Fibroblast of the conjunctiva (primary cell): Measurements from ENCODE around the gene GFOD1.

Source experiments
- DNase-seq: peaks from one replicate; pipeline ENCODE4 v3.0.0-alpha.2; 2010; ENCODE audit warnings: low read depth

GFOD1 gene

GRCh38 chr6:13425270-13425873 is 62.0 kb downstream of the GFOD1 start:
- DNase-seq: no peak

GRCh38 chr6:13423252-13423651 is 64.1 kb downstream of the GFOD1 start:
- DNase-seq: no peak

- DNase-seq: no peak
Observed at GRCh38 chr6:13422681-13423221, 64.6 kb downstream of the GFOD1 start.

- DNase-seq: no peak
Observed at GRCh38 chr6:13421425-13422059, 65.9 kb downstream of the GFOD1 start.

- no peak for DNase-seq
Observed at GRCh38 chr6:13420269-13420668, 67.1 kb downstream of the GFOD1 start.

GRCh38 chr6:13419422-13420195 is 67.8 kb downstream of the GFOD1 start:
- DNase-seq: no peak

- DNase-seq: no peak
Observed at GRCh38 chr6:13418844-13419243, 68.6 kb downstream of the GFOD1 start.

- no peak for DNase-seq
Observed at GRCh38 chr6:13417954-13418353, 69.4 kb downstream of the GFOD1 start.

GRCh38 chr6:13417431-13417830 is 70.0 kb downstream of the GFOD1 start:
- no peak for DNase-seq

GRCh38 chr6:13415283-13415682 is 72.1 kb downstream of the GFOD1 start:
- no peak for DNase-seq

GRCh38 chr6:13413900-13414555 is 73.4 kb downstream of the GFOD1 start:
- DNase-seq: no peak

- DNase-seq: no peak
Observed at GRCh38 chr6:13413466-13413862, 73.9 kb downstream of the GFOD1 start.

- no peak for DNase-seq
Observed at GRCh38 chr6:13412639-13413465, 74.5 kb downstream of the GFOD1 start.

- no peak for DNase-seq
Observed at GRCh38 chr6:13412211-13412610, 75.2 kb downstream of the GFOD1 start.

- no peak for DNase-seq
Observed at GRCh38 chr6:13411484-13411883, 75.9 kb downstream of the GFOD1 start.

- no peak for DNase-seq
Observed at GRCh38 chr6:13409991-13410390, 77.4 kb downstream of the GFOD1 start.

GRCh38 chr6:13407709-13408695 is 79.4 kb downstream of the GFOD1 start:
- peak; percentile 74 for DNase-seq

GRCh38 chr6:13407368-13407708 is 80.1 kb downstream of the GFOD1 start:
- no peak for DNase-seq

GRCh38 chr6:13406781-13407180 is 80.6 kb downstream of the GFOD1 start:
- no peak for DNase-seq

GRCh38 chr6:13405961-13406477 is 81.4 kb downstream of the GFOD1 start:
- no peak for DNase-seq
